GM18909 (cell line): ENCODE data around the gene BIRC6.
"Not testable (repeated sequence)": the region's sequence is repeated elsewhere in the genome, so short reads cannot be mapped to it uniquely, and the experiment has no call there.

Experiments used
- ATAC-seq: cut with Tn5 transposase; IDR thresholded peaks from one replicate; pipeline ENCODE4 v1.9.1; 2021; ENCODE audit warnings: mild to moderate bottlenecking; ENCODE audit not compliant: unreplicated experiment, poor library complexity

Gene BIRC6

DNA sequence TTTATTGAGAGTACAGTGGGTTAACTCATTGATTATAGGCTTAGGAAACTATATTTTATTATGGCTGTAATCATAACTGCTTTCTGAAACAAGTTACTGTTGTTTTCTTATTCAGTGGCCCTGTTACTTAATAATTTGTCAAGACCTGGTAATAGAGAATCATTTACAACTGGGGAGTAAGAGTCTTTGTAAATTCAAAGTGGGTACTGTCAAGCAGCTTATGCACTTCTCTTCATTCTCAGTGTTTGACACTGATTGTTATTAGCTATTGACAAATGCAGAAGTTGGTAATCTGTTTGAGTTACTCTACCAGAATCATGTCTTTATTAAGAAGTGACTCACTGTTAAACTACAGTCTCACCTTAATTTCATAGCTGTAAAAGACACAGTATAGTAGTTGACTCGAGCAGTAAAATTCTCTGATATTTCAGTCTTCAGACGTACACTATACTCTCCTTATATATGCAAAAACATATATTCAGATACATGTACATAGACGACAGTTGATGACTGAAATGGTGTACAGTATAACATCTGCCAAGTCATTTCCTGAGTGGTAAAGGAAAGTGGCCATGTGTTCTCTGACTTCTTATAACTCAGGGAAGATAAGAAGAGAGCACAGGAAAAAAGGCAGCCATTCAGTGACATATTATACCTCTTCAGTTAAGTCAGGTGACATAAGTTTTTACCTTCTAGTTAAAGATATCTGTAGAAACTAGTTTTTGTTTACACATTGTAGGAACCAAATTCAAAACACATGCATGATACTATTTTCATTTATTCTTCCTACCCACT is 235.0 kb downstream of the BIRC6 start:
- peak; percentile 78 for ATAC-seq

DNA sequence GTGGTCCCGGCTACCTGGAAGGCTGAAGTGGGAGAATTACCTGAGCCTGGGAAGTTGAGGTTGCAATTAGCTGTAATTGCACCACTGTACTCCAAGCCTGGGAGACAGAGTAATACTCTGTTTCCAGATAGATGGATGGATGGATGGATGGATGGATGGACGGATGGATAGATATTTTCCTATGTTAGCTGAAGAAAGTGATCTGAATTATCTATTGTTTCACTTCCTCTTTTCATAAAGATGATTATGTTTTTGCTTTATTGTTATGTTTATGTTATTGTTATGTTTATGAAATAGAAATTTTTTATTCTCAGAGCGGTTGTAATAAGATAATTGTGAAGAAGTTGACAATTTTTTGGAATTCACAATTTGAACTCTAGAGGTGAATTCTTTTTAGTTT is 237.8 kb downstream of the BIRC6 start:
- ATAC-seq, result no peak

DNA sequence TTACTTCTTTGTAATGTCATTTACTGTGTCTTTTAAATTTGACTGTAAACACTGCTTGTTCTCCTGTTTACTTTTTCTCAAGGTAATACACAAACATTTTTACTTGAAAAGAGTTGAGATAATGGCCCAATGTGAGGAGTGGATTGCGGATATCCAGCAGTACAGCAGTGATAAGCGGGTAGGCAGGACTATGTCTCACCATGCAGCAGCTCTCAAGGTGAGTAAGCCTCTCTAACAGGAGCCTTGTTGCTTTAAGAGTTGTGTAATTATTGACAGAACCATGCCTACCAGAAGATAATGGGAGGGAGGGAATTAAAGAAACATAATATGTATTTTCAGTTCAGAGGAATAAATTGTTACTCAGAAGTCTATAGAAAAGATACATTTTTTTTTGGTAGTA is 254.5 kb downstream of the BIRC6 start:
- no peak for ATAC-seq

DNA sequence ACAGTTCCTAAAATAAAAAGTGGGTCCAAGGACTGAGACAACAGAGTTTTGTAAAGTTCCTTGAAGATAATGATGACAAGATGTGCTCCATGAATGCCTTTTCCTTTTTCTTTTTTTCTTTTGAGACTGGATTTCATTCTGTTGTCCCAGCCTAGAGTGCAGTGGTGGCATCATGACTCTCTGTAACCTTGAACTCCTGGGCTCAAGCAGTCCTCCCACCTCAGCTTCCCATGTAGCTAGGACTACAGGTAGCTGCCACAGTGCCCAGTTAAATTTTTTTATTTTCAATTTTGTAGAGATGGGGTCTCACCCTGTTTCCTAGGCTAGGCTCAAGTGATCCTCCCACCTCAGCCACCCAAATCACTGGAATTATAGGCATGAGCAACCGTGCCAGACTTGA is 254.9 kb downstream of the BIRC6 start:
- ATAC-seq, result no peak

DNA sequence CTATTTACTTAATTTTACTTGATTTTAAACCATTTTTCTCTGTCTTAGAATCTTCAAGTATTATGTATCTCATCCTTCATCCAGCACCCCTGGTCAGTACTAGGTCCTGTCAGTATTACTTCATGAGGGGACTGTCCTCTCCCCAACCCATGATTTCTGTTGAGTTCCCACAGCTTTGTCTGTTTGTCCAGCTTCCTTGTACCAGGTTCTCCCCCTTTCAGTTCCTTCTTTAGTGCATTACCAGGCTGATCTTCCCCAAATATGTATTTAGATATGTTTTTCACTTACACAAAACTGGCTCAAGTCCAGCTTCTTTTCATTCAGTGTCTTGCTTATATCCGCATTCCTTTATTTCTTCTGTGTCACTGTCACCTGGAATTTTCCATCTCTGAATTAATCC is 257.3 kb downstream of the BIRC6 start:
- ATAC-seq, result no peak

DNA sequence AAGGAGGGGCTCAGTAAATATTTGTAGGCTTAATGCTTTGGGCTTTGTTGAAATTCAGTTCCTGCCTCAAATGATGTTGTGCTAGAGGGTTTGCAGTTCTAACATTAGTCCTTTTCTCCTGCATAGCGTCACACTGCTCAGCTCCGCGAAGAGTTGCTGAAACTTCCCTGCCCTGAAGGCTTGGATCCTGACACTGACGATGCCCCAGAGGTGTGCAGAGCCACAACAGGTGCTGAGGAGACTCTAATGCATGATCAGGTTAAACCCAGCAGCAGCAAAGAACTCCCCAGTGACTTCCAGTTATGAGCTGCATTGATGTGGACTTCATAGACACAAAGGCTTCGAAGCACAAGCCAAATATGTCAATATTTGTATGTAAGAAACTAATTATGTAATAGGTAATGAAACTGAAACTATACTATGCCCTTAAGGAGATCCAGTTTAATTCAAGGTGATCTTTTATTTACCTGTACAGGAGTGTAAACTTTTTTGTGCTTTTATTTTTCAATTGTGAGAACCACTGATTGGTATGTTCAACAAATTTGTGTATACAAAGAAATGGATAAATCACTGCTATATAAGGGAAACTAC is 260.9 kb downstream of the BIRC6 start:
- no peak for ATAC-seq

DNA sequence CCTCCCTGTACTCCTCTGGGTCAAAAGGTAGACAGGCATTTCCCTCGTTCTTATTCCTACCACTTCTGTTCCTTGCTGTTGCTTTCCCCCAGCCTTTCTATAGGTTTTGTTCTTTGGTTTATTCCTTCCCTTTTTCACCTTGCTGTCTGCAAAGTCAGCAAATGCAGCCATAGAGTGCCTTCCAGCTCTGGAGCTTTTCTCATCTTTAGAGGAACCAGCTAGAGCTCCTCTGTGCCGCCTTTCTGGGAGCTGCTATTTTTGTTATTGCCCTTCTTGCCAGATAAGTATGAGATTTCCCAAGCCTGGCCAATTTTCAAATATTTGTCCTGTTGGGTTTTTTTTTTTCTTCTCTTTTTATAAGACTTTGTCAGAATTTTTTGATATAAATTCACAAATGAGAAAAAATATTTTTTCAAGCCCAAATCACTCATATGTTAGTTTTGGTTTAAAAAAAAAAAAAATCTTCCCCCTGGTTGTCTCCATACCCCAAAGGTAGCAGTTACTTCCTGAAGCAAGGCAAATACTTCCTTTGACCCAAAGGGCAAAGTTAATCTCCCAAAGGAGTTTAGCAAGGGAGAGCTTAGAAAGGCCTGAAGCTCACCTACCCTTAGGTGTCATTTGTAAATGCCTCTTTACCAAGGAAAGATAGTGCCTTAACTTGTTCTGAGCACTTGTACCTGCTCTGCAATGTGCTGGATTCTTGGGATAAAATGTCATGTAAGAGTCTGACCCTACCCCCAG is 265.9 kb downstream of the BIRC6 start:
- no peak for ATAC-seq

DNA sequence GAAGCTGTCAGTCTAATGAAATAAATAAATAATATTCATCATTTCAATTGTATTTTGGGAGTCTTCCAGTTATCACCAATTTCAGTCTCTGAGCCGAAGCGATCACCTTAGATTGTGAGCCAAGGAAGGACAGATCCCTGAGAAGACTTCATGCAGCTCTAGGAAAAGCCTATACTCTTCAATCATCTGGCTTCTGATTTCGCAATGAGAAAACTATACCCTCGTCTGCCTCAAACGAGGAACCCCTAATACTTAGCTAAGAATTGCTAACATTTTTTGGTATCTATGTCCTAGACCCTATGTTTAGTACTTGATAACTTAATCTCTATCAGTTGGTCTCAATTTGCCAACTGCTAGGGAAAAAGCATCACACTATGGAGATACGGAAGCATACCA is 266.5 kb downstream of the BIRC6 start:
- no peak for ATAC-seq

DNA sequence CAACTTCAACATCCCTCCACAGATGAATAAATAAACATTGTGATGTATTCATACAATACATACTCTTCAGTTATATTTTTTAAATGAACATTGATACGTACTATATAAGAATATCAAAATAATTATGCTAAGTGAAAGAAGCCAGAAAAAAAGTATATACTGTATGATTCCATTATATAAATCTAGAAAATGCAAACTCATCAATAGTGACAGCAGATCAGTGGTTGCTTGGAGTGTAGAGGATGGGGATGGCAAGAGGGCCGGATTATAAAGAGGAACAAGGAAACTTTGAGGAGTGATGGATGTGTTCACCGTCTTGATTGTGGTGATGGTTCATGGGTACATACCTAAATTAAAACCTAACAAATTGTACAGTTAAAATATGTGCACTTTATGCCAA is 268.0 kb downstream of the BIRC6 start:
- no peak for ATAC-seq

DNA sequence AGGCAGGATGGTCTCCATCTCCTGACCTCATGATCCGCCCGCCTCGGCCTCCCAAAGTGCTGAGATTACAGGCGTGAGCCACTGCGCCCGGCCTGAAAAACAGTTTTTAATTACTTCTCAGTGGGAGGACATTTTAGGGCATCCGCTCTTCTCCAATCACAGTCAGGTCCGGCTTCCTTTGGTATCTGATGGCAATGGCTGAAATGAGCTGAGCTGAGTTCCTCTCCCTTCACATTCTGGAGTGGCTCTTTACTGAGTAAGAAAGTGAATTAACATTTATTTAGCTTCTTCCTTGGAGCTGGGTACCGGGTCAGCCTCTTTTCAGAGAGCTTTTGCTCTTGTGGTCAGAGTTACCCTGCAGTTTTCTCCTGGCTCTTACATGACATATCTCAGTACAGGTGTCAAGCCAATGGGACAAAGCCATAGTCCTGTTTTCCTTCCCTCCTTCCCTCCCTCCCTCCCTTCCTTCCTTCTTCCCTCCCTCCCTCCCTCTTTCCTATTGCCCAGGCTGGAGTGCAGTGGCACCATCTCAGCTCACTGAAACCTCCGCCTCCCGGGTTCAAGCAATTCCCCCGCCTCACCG is 269.9 kb downstream of the BIRC6 start:
- no peak for ATAC-seq

DNA sequence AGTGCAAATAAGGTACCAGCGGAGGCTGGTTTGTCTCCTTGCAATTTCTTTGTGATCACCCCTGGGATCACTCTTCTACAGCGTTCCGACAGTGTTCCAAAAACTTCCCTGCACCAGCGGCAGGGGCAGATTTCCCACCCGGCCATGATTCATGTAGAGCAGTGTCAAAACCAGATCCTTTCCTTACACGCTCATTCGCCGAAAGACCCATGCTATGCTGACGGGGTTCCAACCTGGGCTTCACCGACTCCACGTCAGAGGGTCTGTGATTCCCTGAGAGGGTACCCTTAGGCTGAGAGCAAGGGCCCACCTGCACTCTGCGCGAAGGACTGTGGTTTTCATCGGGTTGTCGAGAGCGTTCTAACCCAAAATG is 270.6 kb downstream of the BIRC6 start:
- peak; percentile 41 for ATAC-seq

DNA sequence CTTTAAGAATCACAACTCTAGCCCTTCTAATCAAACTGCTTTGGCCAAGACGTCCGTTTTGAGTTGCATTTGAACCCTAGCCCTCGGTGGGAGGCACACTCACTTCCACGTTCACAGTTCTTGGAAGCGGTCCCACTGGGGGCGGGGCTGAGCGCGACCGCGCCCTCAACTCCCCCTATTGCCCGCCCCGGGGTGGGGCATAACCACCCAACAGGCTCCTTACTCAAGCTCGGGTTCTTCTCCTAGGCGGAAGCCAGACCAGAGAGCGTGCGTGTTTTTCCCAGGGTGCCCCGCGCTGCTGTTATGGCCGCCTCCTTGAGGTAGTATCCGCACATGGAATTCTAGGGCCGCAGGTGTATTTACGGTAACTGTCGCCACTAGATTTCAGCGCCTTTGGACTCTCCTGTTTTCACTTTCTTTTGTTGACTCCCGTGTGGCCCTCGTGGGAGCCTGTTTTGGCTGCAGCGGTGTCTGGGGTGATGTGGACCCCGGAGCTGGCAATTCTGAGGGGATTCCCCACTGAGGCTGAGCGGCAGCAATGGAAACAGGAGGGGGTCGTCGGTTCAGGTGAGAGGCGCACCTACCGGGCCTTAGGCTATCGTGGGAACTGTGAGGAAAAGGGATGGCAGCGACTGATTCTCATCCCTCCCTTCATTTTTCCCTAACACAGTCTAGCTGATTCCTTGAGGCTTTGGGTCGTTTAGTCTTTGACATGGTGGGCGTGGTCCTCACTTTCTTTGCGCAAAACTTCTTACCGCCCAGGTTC is 271.2 kb downstream of the BIRC6 start, which contains the start of gene TTC27:
Gene TTC27, plus strand, starts transcription at position 237 of the 766 bp plus-strand sequence. Its CDS starts 243 bp downstream, at position 480.
- ATAC-seq, result peak; percentile 100

DNA sequence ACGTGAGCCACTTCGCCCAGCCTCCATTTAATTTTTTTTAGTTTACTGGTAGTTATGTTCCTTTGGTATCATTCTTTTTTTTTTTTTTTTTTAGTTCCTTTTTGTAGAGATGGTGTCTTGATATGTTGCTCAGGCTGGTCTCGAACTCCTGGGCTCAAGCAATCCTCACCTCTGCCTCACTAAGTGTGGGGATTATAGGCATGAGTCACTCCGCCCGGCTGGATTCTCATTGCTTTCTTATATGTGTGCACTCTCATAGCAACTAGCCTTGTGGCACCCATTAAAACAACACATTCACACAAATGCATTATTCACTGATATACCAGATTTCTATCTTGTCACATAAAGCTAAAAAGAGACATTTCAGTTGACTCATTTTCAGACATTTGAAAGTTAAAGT is 275.3 kb downstream of the BIRC6 start:
- no peak for ATAC-seq

DNA sequence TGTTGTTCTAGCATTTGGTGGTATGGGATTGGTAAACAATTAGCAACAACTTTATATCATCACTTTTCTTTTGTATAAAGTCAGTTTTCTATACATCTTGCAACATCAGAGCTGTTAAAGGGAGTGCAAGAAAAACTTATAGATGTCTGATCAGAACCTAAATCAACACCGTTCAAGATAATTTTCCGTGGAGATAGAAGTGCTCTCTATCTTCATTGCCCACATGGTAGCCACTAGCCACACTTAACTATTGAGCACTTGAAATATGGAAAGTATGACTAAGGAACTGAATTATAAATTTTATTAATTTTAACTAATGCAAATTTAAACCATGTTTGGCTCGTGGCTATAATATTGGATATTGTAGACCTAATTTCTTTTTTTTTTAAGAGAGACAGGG is 276.2 kb downstream of the BIRC6 start:
- ATAC-seq, result no peak

DNA sequence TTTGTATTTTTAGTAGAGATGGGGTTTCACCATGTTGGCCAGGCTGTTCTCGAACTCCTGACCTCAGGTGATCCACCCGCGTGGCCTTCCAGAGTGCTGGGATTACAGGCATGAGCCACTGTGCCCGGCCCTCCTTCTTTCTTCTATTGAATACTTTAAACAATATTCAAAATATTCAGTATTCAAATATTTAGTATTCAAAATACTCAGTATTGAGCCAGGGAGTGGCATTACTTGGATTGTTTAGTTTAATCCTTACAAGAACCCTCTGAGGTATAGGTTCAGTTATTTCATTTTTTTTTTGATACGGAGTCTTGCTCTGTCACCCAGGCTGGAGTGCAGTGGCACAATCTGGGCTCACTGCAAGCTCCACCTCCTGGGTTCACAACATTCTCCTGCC is 281.7 kb downstream of the BIRC6 start:
- ATAC-seq, result not testable (repeated sequence)

DNA sequence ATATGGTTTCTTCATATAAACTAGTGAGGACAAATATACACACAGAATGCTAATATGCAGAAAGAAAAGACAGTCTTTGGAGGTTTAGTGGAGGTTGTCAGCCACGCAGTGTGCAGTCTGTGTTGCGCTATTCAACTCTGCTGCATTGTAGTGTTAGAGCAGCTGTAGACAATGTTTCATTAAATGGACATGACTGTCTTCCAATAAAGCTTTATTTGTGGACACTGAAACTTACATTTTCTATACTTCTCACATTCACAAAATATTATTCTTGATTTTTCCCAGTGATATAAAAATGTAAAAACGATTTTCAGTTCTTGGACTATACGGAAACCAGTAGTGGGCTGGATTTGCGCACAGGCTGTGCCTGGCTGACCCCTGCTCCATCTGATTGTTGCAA is 284.4 kb downstream of the BIRC6 start:
- ATAC-seq, result no peak

DNA sequence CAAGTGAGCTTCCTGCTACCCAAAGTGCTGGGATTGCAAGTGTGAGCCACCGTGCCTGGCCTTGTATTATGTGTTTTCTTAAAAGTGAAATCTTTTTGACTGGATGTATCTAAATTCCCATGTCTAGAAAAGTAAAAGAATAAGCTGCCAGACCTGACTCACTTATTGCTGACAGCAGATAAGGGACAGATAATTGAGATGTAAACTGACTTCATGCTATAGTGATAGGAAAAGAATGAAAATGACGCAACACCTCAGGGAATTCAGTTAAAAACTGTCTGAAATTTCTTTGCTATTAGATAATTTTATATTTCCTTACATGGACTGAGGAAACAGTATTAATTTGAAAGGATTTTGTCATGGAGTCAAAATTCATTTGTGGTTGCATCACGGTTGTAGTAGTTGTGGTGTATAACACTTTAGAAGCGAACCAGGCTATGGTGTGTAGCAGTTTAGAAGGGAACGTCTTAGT is 290.4 kb downstream of the BIRC6 start:
- no peak for ATAC-seq

DNA sequence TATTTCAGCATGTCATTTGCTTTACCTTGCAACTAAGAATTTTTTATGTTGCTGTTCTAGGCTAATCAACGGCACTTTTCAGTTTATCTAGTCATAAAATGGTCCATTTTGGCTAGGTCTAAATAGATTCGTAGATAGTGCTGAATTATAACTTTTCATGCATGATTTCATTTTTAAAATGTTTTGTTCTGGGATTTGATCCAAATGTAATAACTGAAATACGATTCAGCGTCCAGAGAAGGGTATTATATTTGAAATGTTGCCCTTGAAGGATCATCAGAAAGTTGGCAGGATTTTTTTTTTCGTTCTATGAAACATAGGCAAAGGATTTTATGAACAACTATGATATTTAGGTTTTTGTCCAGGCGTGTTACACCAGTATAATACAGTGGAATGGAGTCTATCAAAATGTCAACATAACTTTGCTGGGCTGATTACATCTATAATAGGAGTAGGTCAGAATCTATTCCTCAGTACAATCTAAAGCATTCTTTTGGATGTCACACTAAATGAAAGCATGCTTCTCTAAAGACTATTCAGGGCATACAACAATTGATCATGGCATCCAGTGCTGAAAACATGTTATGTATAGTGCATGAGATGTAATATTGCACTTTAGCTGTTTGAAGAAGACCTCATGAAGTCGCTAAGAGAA is 295.9 kb downstream of the BIRC6 start:
- no peak for ATAC-seq

DNA sequence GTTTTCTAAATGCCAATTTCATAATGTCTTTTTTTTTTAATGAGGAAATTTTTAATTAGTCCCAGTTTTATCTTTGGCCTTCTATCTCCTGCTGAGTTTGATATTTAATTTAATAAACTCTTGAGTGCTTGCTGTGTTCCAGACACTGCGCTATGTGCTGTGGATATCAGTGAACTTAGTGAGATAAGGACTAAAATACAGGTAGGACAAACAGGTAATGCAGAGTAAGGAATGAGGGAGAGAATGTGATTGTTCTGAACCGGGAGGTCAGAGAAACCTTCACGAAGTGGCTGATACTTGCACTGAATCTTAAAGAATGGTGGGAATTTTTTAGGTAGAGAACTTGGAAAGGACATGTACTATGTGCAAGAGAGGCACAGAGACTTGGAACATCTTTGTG is 299.2 kb downstream of the BIRC6 start:
- no peak for ATAC-seq

DNA sequence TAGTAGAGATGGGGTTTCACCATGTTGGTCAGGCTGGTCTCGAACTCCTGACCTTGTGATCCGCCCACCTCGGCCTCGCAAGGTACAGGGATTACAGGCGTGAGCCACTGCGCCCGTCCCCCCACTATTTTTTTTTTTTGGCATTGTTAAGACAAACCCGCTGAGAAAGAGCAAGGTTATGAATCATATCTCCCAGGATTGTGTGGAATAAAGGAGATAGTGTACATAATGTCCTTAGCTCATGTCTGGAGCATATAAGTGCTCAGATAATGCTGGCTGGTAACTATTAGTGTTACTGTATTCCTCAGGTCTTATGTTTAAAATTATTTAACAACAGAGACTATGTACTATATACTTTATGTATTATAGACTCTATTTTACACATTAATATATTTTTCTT is 307.0 kb downstream of the BIRC6 start:
- ATAC-seq, result no peak
